ENCODE measurements around the gene PLD1. TPM values are rescaled to one million over a fixed set of nuclear protein-coding genes. Genes with fewer than 3 reads are reported as not detected.

Gene PLD1
- total and polyA plus RNA-seq, 10 of the 15 experiments (the other 5 are each of a cell fraction or from before 2014, with no cell fraction given) = 2.9 to 108 (median 3.6) TPM

DNA sequence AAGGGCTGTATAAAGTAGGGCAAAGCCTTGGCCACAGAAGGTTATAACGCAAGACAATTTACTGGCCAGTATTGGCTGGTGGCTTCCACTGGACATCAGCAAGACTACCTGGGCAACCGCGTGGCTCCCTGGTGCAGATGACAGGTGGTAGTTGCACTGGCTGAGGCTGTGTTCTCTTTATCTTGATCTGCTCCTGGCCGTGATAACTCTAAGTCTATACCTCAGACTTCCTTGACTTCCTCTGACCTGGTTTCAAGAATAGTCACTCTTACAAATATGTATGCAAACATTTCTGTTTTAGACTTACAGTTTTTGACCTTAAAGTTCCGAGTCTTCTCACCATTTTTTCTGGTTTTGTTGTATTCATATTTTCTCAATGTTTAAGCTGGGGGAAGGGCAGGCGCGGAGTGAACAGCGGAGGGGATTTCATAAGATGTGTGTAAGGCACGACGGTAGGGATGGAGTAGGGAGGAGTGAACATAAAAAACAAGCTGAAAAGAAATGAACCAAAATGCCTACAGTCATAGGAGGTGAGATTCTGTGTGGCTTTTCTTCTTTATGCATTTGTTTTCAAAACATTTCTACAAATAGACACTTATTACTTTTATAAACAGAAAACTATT lies 17.7 kb upstream of the PLD1 start:
- H3K4me2 ChIP-seq (ENCODE audit: control insufficient read depth, insufficient read depth) = no peak overlapping the region
- ChIA-PET POLR2A (interaction anchor here (0.8 to 4.1 kb wide), 13 partner anchors 10 to 57 kb away, joined by 3 to 26 read pairs (median 16); partner anchors contain the start of gene PLD1), SMC1A (ENCODE audit: uncharacterized antibody, unreplicated experiment) (interaction anchor here (0.7 to 8.9 kb wide), 28 partner anchors 11 to 866 kb away, joined by 3 to 154 read pairs (median 20); partner anchors contain the start of gene PLD1), CTCF (interaction anchor here (0.6 to 11.8 kb wide), 21 partner anchors 8 to 845 kb away, joined by 3 to 274 read pairs (median 16); partner anchors contain the start of gene PLD1), RAD21 (ENCODE audit: unreplicated experiment) (interaction anchor here (0.8 to 13.1 kb wide), 15 partner anchors 11 to 214 kb away, joined by 3 to 333 read pairs (median 34); partner anchors contain the start of gene PLD1)
- H3K79me2 ChIP-seq (ENCODE audit: control insufficient read depth, insufficient read depth, low read length) = no peaks in the 10 kb centered on the region
- H2AFZ ChIP-seq (ENCODE audit: control insufficient read depth, low read depth, low read length) = no peak overlapping the region
- in situ Hi-C loops (cut with MboI) = no loop called here
- no peak for FAIRE-seq
- H3K4me3 ChIP-seq = no peak overlapping the region
- no peaks in the 10 kb centered on the region for H3K4me1 ChIP-seq (ENCODE audit: control insufficient read depth, insufficient read depth, low read length)
- DNase-seq (ENCODE audit: low read depth, low spot score) = no peak
- H3K36me3 ChIP-seq (ENCODE audit: control insufficient read depth in 2 of 2, insufficient read depth in 2 of 2, low read length in 1 of 2) = no peaks in the 10 kb centered on the region
- no peaks in the 10 kb centered on the region for H4K20me1 ChIP-seq (ENCODE audit: control insufficient read depth, insufficient read depth)
- no peaks in the 10 kb centered on the region for H3K27me3 ChIP-seq (replicated peaks in 1 of 2; ENCODE audit: control insufficient read depth in 2 of 2, insufficient read depth in 2 of 2, low read length in 1 of 2)
- BruUV-seq (replicated peaks) = no TSS peak
- intact Hi-C loops (cut with micrococcal nuclease; ENCODE audit: unreplicated experiment) = loop anchor here (2.0 kb wide), 1 partner anchor 55 kb away; no protein-coding TSS in a partner anchor
- no peak for TF ChIP-seq NRF1 (conservative IDR thresholded peaks at IDR 0.05; ENCODE audit: low read depth, low read length)
- TF ChIP-seq, protein P1, sequence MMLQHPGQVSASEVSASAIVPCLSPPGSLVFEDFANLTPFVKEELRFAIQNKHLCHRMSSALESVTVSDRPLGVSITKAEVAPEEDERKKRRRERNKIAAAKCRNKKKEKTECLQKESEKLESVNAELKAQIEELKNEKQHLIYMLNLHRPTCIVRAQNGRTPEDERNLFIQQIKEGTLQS (IDR thresholded peaks at IDR 0.05; ENCODE audit: borderline replicate concordance, extremely low read depth, low read depth, low read length) = no peak
- no peak for TF ChIP-seq STAT3 (IDR thresholded peaks at IDR 0.05; ENCODE audit: low read depth, low read length)
- TF ChIP-seq EGR1 (IDR thresholded peaks at IDR 0.05; ENCODE audit: borderline replicate concordance in 1 of 2, low read depth in 2 of 2, low read length in 2 of 2) = no peak
- TF ChIP-seq PAX8 (IDR thresholded peaks at IDR 0.05) = no peak
- no peak for TF ChIP-seq HDAC2 (IDR thresholded peaks at IDR 0.05)
- no peak for TF ChIP-seq CBX3 (IDR thresholded peaks at IDR 0.05; ENCODE audit: borderline replicate concordance, low read depth)
- TF ChIP-seq, protein P2, sequence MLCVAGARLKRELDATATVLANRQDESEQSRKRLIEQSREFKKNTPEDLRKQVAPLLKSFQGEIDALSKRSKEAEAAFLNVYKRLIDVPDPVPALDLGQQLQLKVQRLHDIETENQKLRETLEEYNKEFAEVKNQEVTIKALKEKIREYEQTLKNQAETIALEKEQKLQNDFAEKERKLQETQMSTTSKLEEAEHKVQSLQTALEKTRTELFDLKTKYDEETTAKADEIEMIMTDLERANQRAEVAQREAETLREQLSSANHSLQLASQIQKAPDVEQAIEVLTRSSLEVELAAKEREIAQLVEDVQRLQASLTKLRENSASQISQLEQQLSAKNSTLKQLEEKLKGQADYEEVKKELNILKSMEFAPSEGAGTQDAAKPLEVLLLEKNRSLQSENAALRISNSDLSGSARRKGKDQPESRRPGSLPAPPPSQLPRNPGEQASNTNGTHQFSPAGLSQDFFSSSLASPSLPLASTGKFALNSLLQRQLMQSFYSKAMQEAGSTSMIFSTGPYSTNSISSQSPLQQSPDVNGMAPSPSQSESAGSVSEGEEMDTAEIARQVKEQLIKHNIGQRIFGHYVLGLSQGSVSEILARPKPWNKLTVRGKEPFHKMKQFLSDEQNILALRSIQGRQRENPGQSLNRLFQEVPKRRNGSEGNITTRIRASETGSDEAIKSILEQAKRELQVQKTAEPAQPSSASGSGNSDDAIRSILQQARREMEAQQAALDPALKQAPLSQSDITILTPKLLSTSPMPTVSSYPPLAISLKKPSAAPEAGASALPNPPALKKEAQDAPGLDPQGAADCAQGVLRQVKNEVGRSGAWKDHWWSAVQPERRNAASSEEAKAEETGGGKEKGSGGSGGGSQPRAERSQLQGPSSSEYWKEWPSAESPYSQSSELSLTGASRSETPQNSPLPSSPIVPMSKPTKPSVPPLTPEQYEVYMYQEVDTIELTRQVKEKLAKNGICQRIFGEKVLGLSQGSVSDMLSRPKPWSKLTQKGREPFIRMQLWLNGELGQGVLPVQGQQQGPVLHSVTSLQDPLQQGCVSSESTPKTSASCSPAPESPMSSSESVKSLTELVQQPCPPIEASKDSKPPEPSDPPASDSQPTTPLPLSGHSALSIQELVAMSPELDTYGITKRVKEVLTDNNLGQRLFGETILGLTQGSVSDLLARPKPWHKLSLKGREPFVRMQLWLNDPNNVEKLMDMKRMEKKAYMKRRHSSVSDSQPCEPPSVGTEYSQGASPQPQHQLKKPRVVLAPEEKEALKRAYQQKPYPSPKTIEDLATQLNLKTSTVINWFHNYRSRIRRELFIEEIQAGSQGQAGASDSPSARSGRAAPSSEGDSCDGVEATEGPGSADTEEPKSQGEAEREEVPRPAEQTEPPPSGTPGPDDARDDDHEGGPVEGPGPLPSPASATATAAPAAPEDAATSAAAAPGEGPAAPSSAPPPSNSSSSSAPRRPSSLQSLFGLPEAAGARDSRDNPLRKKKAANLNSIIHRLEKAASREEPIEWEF (IDR thresholded peaks at IDR 0.05; ENCODE audit: insufficient replicate concordance, low read depth, low read length) = no peak
- TF ChIP-seq, protein P3, sequence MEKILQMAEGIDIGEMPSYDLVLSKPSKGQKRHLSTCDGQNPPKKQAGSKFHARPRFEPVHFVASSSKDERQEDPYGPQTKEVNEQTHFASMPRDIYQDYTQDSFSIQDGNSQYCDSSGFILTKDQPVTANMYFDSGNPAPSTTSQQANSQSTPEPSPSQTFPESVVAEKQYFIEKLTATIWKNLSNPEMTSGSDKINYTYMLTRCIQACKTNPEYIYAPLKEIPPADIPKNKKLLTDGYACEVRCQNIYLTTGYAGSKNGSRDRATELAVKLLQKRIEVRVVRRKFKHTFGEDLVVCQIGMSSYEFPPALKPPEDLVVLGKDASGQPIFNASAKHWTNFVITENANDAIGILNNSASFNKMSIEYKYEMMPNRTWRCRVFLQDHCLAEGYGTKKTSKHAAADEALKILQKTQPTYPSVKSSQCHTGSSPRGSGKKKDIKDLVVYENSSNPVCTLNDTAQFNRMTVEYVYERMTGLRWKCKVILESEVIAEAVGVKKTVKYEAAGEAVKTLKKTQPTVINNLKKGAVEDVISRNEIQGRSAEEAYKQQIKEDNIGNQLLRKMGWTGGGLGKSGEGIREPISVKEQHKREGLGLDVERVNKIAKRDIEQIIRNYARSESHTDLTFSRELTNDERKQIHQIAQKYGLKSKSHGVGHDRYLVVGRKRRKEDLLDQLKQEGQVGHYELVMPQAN (conservative IDR thresholded peaks at IDR 0.05) = no peak
- no peak for TF ChIP-seq NR2C1 (IDR thresholded peaks at IDR 0.05)
- TF ChIP-seq, protein P4, sequence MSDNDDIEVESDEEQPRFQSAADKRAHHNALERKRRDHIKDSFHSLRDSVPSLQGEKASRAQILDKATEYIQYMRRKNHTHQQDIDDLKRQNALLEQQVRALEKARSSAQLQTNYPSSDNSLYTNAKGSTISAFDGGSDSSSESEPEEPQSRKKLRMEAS (IDR thresholded peaks at IDR 0.05; ENCODE audit: low read depth, low read length) = no peak
- ATAC-seq = peak; percentile 22; the same call in 2 of the 3 replicates
- H3K9me3 ChIP-seq (replicated peaks; ENCODE audit: control insufficient read depth, insufficient read depth, low read length) = no peaks in the 10 kb centered on the region
- 61% methylated on average over 10 of the region's 10 CpGs for WGBS (ENCODE audit: insufficient coverage, insufficient replicate concordance, low lambda C conversion rate, missing lambda C conversion rate)
- no peak overlapping the region for H3K9ac ChIP-seq (ENCODE audit: control insufficient read depth, insufficient read depth, low read length)
- H3K27ac ChIP-seq (ENCODE audit: control insufficient read depth, insufficient read depth) = no peak overlapping the region

Measured in GM12878 (cell line).